PC-9 (cell line): Measurements from ENCODE around the gene NUP85. TPM values are rescaled to one million over a fixed set of nuclear protein-coding genes. Genes with fewer than 3 reads are reported as not detected.
A peak's percentile ranks its signal among the peaks of the same experiment; 100 is the strongest.

Experiments
- BruUV-seq: library from RNA; stranded (reverse); fragments of 400-500 nt; replicated peaks from 2 replicates; lab custom pipeline; 2021; lab: Mats Ljungman, UMichigan
- CTCF ChIA-PET: fragments of 300-600 bp; sonication (Branson Sonifier 250); formaldehyde crosslinking; loops from one replicate; lab custom pipeline; 2022; ENCODE audit warnings: antibody characterized with exemption; lab: Charles Lee
- POLR2A ChIA-PET: fragments of 300-600 bp; sonication (Branson Sonifier 250); formaldehyde crosslinking; loops from one replicate; lab custom pipeline; 2022; ENCODE audit warnings: antibody characterized with exemption; ENCODE audit not compliant: unreplicated experiment; lab: Charles Lee
- DNase-seq, 2 experiments: peaks; one replicate each; pipeline versions ENCODE4 v3.0.0 to v3.0.0-alpha.2; 2015 to 2022; ENCODE audit warnings: mixed read lengths in 1 of 2
- H2AFZ ChIP-seq: fragments of 200-600 bp; sonication (generic); 2 replicates; pipeline ENCODE4 v1.8.1; 2017; ENCODE audit warnings: antibody characterized with exemption
- H3F3A ChIP-seq: fragments of 200-600 bp; sonication (generic); 2 replicates; pipeline ENCODE4 v1.8.1; 2017; ENCODE audit warnings: antibody characterized with exemption, mild to moderate bottlenecking, low read depth; ENCODE audit not compliant: insufficient read depth
- H3K27ac ChIP-seq: fragments of 200-600 bp; sonication (generic); 2 replicates; pipeline ENCODE4 v1.6.1; 2016; ENCODE audit warnings: mixed run types
- H3K27me3 ChIP-seq: fragments of 200-600 bp; sonication (generic); 2 replicates; pipeline ENCODE4 v1.6.1; 2016; ENCODE audit warnings: low read depth, mixed run types; ENCODE audit not compliant: insufficient read depth
- H3K36me3 ChIP-seq: fragments of 200-600 bp; sonication (generic); 2 replicates; pipeline ENCODE4 v1.6.1; 2016; ENCODE audit warnings: low read depth, mixed run types
- H3K4me1 ChIP-seq: fragments of 200-600 bp; sonication (generic); replicated peaks from 2 replicates; pipeline ENCODE4 v1.6.1; 2016; ENCODE audit warnings: mixed run types; ENCODE audit not compliant: insufficient read depth
- H3K4me2 ChIP-seq: fragments of 200-600 bp; sonication (generic); 2 replicates; pipeline ENCODE4 v1.6.1; 2017; ENCODE audit warnings: mixed run types
- H3K4me3 ChIP-seq: fragments of 200-600 bp; sonication (generic); 2 replicates; pipeline ENCODE4 v1.6.1; 2016; ENCODE audit warnings: mixed run types
- H3K79me2 ChIP-seq: fragments of 200-600 bp; sonication (generic); 2 replicates; pipeline ENCODE4 v1.6.1; 2017; ENCODE audit warnings: low read depth, mixed run types
- H3K9me2 ChIP-seq: fragments of 200-600 bp; sonication (generic); 2 replicates; pipeline ENCODE4 v1.8.1; 2017; ENCODE audit warnings: mild to moderate bottlenecking; ENCODE audit not compliant: insufficient read depth
- H3K9me3 ChIP-seq: fragments of 200-600 bp; sonication (generic); 2 replicates; pipeline ENCODE4 v1.8.1; 2016; ENCODE audit warnings: low read depth; ENCODE audit not compliant: insufficient read depth
- H4K20me1 ChIP-seq: fragments of 200-600 bp; sonication (generic); 2 replicates; pipeline ENCODE4 v1.8.1; 2017; ENCODE audit not compliant: insufficient read depth
- CTCF ChIP-seq: fragments of 200-600 bp; sonication (generic); conservative IDR thresholded peaks from 2 replicates; pipeline ENCODE4 v1.6.1; 2017; ENCODE audit warnings: mixed run types, antibody characterized with exemption, mild to moderate bottlenecking, moderate library complexity
- EZH2 ChIP-seq: fragments of 200-600 bp; sonication (generic); IDR thresholded peaks from 2 replicates; pipeline ENCODE4 v1.8.0; 2017; ENCODE audit warnings: antibody characterized with exemption, low read depth
- intact Hi-C: fragments of 100-400 bp; cut with micrococcal nuclease; formaldehyde crosslinking; loops from one replicate; pipeline ENCODE4 v1.10.0; 2022; ENCODE audit not compliant: unreplicated experiment
- total RNA-seq: library from RNA; stranded (reverse); gene quantifications from 2 replicates; pipeline ENCODE4 v1.2.3, GENCODE V29; 2021

The NUP85 gene
- total RNA-seq, 1 experiment from 2014 or later: 73.1 TPM

DNA sequence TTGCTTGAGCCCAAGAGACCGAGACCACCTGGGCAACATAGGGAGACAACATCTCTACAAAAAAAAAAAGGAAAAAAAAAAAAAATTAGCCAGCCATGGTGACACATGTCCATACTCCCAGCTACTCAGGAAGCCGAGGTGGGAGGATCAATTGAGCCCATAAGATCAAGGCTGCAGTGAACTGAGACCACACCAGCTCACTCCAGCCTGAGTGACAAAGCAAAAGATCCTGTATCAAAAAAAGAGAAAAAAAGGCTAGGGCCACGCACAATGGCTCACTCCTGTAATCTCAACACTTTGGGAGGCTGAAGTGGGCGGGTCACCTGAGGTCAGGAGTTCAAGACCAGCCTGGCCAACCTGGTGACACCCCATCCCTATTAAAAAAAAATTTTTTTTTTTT, 36.5 kb upstream of the NUP85 start:
- Histone ChIP-seq H3K4me1 (no peaks in the 10 kb centered on the region), H3K9me2 (no peaks in the 10 kb centered on the region), H3K79me2 (peaks cover 38% of the 10 kb centered on the region), H4K20me1 (peaks cover 28% of the 10 kb centered on the region), H3K4me3 (no peak overlapping the region), H3F3A (peaks cover 76% of the 10 kb centered on the region), H3K27me3 (no peaks in the 10 kb centered on the region), H3K36me3 (peaks cover 32% of the 10 kb centered on the region), H3K4me2 (no peak overlapping the region), H3K27ac (no peak overlapping the region), H3K9me3 (no peaks in the 10 kb centered on the region), H2AFZ (no peak overlapping the region)
- TF ChIP-seq CTCF: no peak
- TF ChIP-seq EZH2: no peak
- POLR2A ChIA-PET: no interaction called here
- CTCF ChIA-PET: interaction anchor here (0.7 kb wide), 2 partner anchors 28 to 70 kb away, joined by 5 to 6 read pairs; no protein-coding TSS in a partner anchor
- DNase-seq: no peak
- BruUV-seq: no TSS peak
- intact Hi-C loops: no loop called here

DNA sequence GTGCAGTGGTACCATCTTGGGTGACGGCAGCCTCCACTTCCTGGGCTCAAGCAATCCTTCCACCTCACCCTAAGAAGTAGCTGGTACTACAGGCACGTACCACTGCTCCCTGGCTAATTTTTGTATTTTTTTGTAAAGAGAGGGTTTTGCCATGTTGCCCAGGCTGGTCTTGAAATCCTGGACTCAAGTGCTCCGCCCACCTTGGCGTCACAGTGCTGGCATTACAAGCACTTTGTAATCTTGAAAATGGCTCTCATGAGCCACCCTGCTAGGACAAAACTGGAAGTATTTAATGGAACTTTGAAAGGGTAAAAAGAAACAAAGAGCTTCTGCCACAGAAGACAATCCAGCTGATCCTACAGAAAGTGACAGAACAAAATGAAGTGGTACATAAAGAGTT, 32.0 kb upstream of the NUP85 start:
- Histone ChIP-seq H2AFZ (no peak overlapping the region), H3K27me3 (no peaks in the 10 kb centered on the region), H4K20me1 (peaks cover 36% of the 10 kb centered on the region), H3K9me3 (no peaks in the 10 kb centered on the region), H3F3A (peaks cover 67% of the 10 kb centered on the region), H3K36me3 (peaks cover 45% of the 10 kb centered on the region), H3K4me2 (no peak overlapping the region), H3K27ac (peak overlapping the region; percentile 25; the same call in 1 of the 2 replicates), H3K4me1 (no peaks in the 10 kb centered on the region), H3K9me2 (no peaks in the 10 kb centered on the region), H3K4me3 (no peak overlapping the region), H3K79me2 (peaks cover 83% of the 10 kb centered on the region)
- no peak for DNase-seq
- no TSS peak for BruUV-seq
- CTCF ChIA-PET: interaction anchor here (0.5 kb wide), 2 partner anchors 13 to 126 kb away, joined by 3 to 6 read pairs; partner anchors contain the start of gene KCTD2
- POLR2A ChIA-PET: interaction anchor here (0.7 kb wide), 1 partner anchor 60 kb away, joined by 6 read pairs; no protein-coding TSS in a partner anchor
- intact Hi-C loops: no loop called here
- TF ChIP-seq EZH2 (no peak), CTCF (no peak)

DNA sequence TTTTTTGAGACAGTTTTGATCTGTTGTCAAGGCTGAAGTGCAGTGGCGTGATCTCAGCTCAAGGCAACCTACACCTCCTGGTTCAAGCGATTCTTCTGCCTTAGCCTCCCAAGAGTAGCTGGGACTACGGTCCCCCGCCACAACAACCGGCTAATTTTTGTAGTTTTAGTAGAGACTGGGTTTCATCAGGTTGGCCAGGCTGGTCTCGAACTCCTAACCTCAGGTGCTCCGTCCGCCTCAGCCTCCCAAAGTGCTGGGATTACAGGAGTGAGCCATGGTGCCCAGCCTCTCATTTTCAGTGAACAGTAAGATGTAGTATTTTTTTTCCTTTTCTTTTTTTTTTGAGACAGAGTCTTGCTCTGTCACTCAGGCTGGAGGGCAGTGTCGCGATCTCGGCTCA, 30.5 kb upstream of the NUP85 start:
- Histone ChIP-seq H3K36me3 (peaks cover 49% of the 10 kb centered on the region), H3K79me2 (peaks cover 95% of the 10 kb centered on the region)
- TF ChIP-seq CTCF (no peak), EZH2 (no peak)

More for the DNA sequence above, 30.5 kb upstream of the NUP85 start:
- ChIA-PET CTCF (interaction anchor here (0.6 kb wide), 2 partner anchors 401 to 1553 kb away, joined by 4 to 9 read pairs; no protein-coding TSS in a partner anchor), POLR2A (interaction anchor here (0.6 kb wide), 1 partner anchor 29 kb away, joined by 10 read pairs; no protein-coding TSS in a partner anchor)
- Histone ChIP-seq H3K27ac (no peak overlapping the region; the same call in 1 of the 2 replicates), H3K4me1 (no peaks in the 10 kb centered on the region), H4K20me1 (peaks cover 42% of the 10 kb centered on the region), H3F3A (peaks cover 74% of the 10 kb centered on the region), H3K9me2 (no peaks in the 10 kb centered on the region), H2AFZ (no peak overlapping the region), H3K27me3 (no peaks in the 10 kb centered on the region), H3K4me2 (no peak overlapping the region), H3K9me3 (no peaks in the 10 kb centered on the region), H3K4me3 (no peak overlapping the region)
- DNase-seq: no peak
- no TSS peak for BruUV-seq
- intact Hi-C loops: no loop called here
